Measurements from ENCODE around the gene B3GALT5.

B3GALT5 gene

GRCh38 chr21:39630827-39631226 is 18.1 kb downstream of the B3GALT5 start:
- no peak overlapping the region for H3K4me2 ChIP-seq (ENCODE audit: insufficient read depth, low read length)

GRCh38 chr21:39631842-39632562 is 19.3 kb downstream of the B3GALT5 start:
- no peak overlapping the region for H3K4me3 ChIP-seq (ENCODE audit: low read depth in 1 of 2, low read length in 2 of 2)
- H3K27me3 ChIP-seq (ENCODE audit: insufficient read depth, low read length, poor library complexity): peaks cover 13% of the 10 kb centered on the region
- H3K36me3 ChIP-seq (ENCODE audit: insufficient read depth, low read length): no peaks in the 10 kb centered on the region
- no peaks in the 10 kb centered on the region for H3K79me2 ChIP-seq (ENCODE audit: insufficient read depth, low read length)
- no peaks in the 10 kb centered on the region for H3K4me1 ChIP-seq (ENCODE audit: insufficient read depth, low read length)
- TF ChIP-seq CTCF (IDR thresholded peaks at IDR 0.05; ENCODE audit: borderline replicate concordance, extremely low read depth, low read length, poor library complexity, severe bottlenecking) (no peak), EZH2 (IDR thresholded peaks at IDR 0.05; ENCODE audit: borderline replicate concordance, low read depth, low read length, severe bottlenecking) (no peak)
- DNase-seq: no peak
- no peak for ATAC-seq (ENCODE audit: insufficient read depth, low read depth)
- H3K9ac ChIP-seq (ENCODE audit: low read depth, low read length): no peak overlapping the region
- H3K27ac ChIP-seq (ENCODE audit: low read length): no peak overlapping the region
- no peaks in the 10 kb centered on the region for H4K20me1 ChIP-seq (ENCODE audit: insufficient read depth, low read length)
- no peaks in the 10 kb centered on the region for H3K9me3 ChIP-seq (ENCODE audit: insufficient read depth, low read length, severe bottlenecking)
- H2AFZ ChIP-seq (ENCODE audit: low read depth, low read length): no peak overlapping the region
- no peak overlapping the region for H3K4me2 ChIP-seq (ENCODE audit: insufficient read depth, low read length)

More at GRCh38 chr21:39630827-39631226, 18.1 kb downstream of the B3GALT5 start:
- no peak overlapping the region for H3K4me3 ChIP-seq (ENCODE audit: low read depth in 1 of 2, low read length in 2 of 2)
- H3K9me3 ChIP-seq (ENCODE audit: insufficient read depth, low read length, severe bottlenecking): no peaks in the 10 kb centered on the region
- no peak overlapping the region for H2AFZ ChIP-seq (ENCODE audit: low read depth, low read length)
- no peak overlapping the region for H3K27ac ChIP-seq (ENCODE audit: low read length)
- DNase-seq (no peak), ATAC-seq (ENCODE audit: insufficient read depth, low read depth) (no peak)
- H4K20me1 ChIP-seq (ENCODE audit: insufficient read depth, low read length): no peaks in the 10 kb centered on the region
- no peaks in the 10 kb centered on the region for H3K79me2 ChIP-seq (ENCODE audit: insufficient read depth, low read length)
- peaks cover 7% of the 10 kb centered on the region for H3K27me3 ChIP-seq (ENCODE audit: insufficient read depth, low read length, poor library complexity)
- H3K9ac ChIP-seq (ENCODE audit: low read depth, low read length): no peak overlapping the region
- no peaks in the 10 kb centered on the region for H3K4me1 ChIP-seq (ENCODE audit: insufficient read depth, low read length)
- no peaks in the 10 kb centered on the region for H3K36me3 ChIP-seq (ENCODE audit: insufficient read depth, low read length)
- TF ChIP-seq EZH2 (IDR thresholded peaks at IDR 0.05; ENCODE audit: borderline replicate concordance, low read depth, low read length, severe bottlenecking): no peak

- Histone ChIP-seq H4K20me1 (ENCODE audit: insufficient read depth, low read length) (no peaks in the 10 kb centered on the region), H3K4me3 (ENCODE audit: low read depth in 1 of 2, low read length in 2 of 2) (no peak overlapping the region), H3K4me1 (ENCODE audit: insufficient read depth, low read length) (no peaks in the 10 kb centered on the region), H3K79me2 (ENCODE audit: insufficient read depth, low read length) (no peaks in the 10 kb centered on the region), H3K4me2 (ENCODE audit: insufficient read depth, low read length) (no peak overlapping the region), H3K9me3 (ENCODE audit: insufficient read depth, low read length, severe bottlenecking) (no peaks in the 10 kb centered on the region), H3K36me3 (ENCODE audit: insufficient read depth, low read length) (no peaks in the 10 kb centered on the region), H3K27me3 (ENCODE audit: insufficient read depth, low read length, poor library complexity) (peaks cover 10% of the 10 kb centered on the region), H2AFZ (ENCODE audit: low read depth, low read length) (no peak overlapping the region), H3K27ac (ENCODE audit: low read length) (no peak overlapping the region), H3K9ac (ENCODE audit: low read depth, low read length) (no peak overlapping the region)
- ATAC-seq (ENCODE audit: insufficient read depth, low read depth): no peak
- no peak for DNase-seq
- TF ChIP-seq CTCF (IDR thresholded peaks at IDR 0.05; ENCODE audit: borderline replicate concordance, extremely low read depth, low read length, poor library complexity, severe bottlenecking) (no peak), EZH2 (IDR thresholded peaks at IDR 0.05; ENCODE audit: borderline replicate concordance, low read depth, low read length, severe bottlenecking) (no peak)
Observed at GRCh38 chr21:39632796-39633442, 20.2 kb downstream of the B3GALT5 start.

GRCh38 chr21:39633770-39634181 is 21.0 kb downstream of the B3GALT5 start:
- Histone ChIP-seq H4K20me1 (ENCODE audit: insufficient read depth, low read length) (no peaks in the 10 kb centered on the region), H3K4me2 (ENCODE audit: insufficient read depth, low read length) (no peak overlapping the region), H3K9ac (ENCODE audit: low read depth, low read length) (no peak overlapping the region), H3K9me3 (ENCODE audit: insufficient read depth, low read length, severe bottlenecking) (no peaks in the 10 kb centered on the region), H3K4me3 (ENCODE audit: low read depth in 1 of 2, low read length in 2 of 2) (no peak overlapping the region), H3K36me3 (ENCODE audit: insufficient read depth, low read length) (no peaks in the 10 kb centered on the region), H3K79me2 (ENCODE audit: insufficient read depth, low read length) (no peaks in the 10 kb centered on the region), H3K27me3 (ENCODE audit: insufficient read depth, low read length, poor library complexity) (peaks cover 10% of the 10 kb centered on the region), H3K27ac (ENCODE audit: low read length) (no peak overlapping the region), H3K4me1 (ENCODE audit: insufficient read depth, low read length) (no peaks in the 10 kb centered on the region), H2AFZ (ENCODE audit: low read depth, low read length) (no peak overlapping the region)
- ATAC-seq (ENCODE audit: insufficient read depth, low read depth) (no peak), DNase-seq (no peak)
- TF ChIP-seq EZH2 (IDR thresholded peaks at IDR 0.05; ENCODE audit: borderline replicate concordance, low read depth, low read length, severe bottlenecking) (no peak), CTCF (IDR thresholded peaks at IDR 0.05; ENCODE audit: borderline replicate concordance, extremely low read depth, low read length, poor library complexity, severe bottlenecking) (no peak)

All from DND-41 (cell line).